Body of pancreas (tissue), 4 donors: Measurements from ENCODE around the gene RND2.

Experiments used
- CTCF ChIP-seq, 7 experiments: fragments of 450-650 bp in 4 of 7; fragments of 200-600 bp in 3 of 7; sonication (generic) in 3 of 7; IDR thresholded peaks; one replicate each; pipeline ENCODE4 v1.5.1; 2016 to 2019; ENCODE audit warnings: antibody characterized with exemption in 7 of 7
- POLR2A ChIP-seq, 3 donors: fragments of 450-650 bp; IDR thresholded peaks; one replicate each; pipeline ENCODE4 v1.6.1; 2016; ENCODE audit warnings: antibody characterized with exemption in 3 of 3, mild to moderate bottlenecking in 2 of 3

GRCh38 chr17:42997984-42998938 lies 26.8 kb upstream of the RND2 start, which contains the start of gene RPL27:
- TF ChIP-seq CTCF (IDR thresholded peaks at IDR 0.05) (peak; percentile 84 to 98 (median 96)), POLR2A (IDR thresholded peaks at IDR 0.05) (peak in 2 of 3 donors; percentile 88 to 90)
